DMS153 treated with DMSO at 0.1 percent for 48 hours (cell line): ENCODE measurements around the gene GUK1.
"Not testable (repeated sequence)": the region's sequence is repeated elsewhere in the genome, so short reads cannot be mapped to it uniquely, and the experiment has no call there.

Experiments
- DNase-seq: peaks from one replicate; lab custom pipeline; 2025; ENCODE audit not compliant: unreplicated experiment; lab: John Stamatoyannopoulos, UW

Gene GUK1

DNA sequence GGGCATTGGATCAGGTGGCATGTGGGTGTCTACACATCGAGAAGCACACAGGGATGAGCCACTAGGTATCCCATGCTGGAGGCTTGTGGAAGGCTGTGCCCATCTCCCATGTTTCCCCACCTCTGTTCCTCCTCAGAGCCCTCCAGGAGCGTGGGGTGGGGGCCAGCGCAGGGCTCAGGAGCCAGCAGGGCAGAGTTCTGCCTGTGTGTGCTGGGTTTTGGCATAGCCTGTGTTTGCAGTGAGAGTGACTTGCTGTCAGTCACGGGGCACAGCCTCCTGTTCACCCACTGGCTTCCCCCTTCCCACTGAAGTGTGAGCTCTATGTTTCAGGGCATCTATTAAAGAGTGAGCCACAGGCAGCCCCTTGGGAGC, 35.9 kb downstream of the GUK1 start:
- DNase-seq: no peak

GRCh38 chr1:228176461-228177182, 36.5 kb downstream of the GUK1 start:
- no peak for DNase-seq

DNA sequence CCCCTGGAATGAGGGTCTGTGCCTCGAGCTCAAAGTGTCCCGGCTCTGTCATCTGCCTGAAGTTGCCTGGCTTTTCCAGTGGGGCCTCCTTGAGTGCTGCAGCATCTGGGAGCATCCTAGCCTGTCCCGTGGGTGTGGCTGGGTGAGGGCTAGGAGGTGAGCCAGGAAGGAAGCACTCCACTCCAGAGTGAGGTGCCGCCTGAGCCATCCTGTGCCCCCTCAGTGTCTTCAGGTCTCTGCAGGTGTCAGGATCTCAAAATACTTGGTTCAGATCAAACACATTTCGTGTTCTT, 37.0 kb downstream of the GUK1 start:
- no peak for DNase-seq

DNA sequence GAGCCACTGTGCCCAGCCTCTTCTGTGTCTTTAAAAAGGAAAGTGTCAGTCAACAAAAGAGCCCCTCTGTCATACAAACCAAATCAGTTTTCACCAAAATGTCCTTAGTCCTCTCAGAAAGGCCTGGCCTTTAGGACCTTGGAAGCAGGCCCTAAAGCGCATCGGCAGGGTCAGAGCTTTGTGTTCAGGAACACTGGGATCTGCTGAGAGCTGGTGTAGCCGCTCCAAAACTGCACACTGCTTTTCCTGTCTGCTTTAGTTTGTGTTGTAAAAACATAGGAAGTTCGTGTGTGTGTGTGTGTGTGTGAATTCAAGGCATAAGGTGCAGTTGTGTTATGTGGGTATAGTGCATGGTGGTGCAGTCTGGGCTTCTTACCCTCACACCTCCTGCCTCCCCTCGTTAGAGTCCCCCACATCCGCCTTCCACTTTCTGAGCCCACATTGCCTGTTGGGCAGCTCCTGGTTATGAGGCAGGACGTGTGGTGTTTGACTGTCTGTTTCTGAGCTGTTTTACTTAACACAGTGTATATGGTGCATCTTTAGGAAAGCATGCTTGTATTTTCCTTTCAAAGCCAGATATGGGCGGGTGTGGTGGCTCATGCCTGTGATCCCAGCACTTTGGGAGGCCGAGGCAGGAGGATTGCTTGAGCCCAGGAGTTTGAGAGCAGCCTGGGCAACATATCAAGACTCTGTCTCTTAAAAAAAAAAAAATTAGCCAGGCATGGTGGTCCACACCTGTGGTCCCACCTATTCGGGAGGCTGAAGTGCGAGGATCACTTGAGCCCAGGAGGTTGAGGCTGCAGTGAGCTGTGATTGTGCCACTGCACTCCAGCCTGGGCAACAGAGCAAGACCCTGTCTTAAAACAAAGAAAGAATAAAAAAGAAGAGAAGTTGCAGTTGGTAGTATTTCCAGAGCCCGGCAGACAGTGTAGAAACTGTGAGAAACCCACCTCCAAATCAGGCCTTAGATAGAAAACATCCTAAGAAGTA, 37.9 kb downstream of the GUK1 start:
- DNase-seq: no peak

DNA sequence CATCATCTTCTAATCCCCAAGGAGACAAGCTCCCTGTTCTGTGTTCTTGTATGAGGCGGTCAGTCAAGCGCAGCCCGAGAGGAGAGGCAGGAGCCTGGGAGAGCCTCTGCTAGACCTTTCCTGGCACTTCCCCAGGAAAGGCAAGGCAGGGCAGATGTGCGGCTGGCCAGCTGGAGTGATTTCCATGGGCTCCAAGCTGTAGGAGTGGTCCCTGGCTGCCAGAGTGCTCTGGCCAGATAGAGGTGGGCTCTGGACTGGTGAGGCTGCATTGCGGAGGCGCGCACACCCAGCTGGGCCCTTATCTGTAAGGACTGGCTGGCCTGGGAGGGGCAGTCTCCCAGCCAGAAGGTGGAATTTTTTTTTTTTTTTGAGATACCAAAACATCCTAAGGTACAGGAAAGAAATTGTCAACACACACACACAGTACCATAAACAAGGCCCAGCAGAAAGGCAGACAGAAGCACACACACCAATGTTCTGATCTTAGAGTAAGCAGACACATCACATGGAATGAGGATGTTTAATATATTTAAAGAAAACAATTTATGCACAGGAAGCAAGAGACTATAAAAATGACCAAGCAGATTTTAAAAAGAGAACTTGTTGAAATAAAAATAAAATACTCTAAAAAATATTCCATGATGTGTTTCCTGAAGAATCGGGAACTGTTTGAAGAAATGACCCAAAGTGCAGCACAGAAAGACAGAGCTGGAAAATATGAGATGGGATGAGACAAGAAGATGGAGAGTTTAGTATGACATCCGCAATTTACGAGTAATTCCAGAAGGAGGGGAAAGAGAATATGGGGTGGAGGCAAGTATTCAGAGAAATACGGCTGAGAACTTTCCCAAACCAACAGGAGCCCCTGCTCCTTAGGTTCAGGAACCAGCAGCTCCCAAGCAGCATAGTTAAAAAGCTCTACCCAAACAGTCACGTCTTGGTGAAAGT, 38.9 kb downstream of the GUK1 start:
- DNase-seq: no peak

DNA sequence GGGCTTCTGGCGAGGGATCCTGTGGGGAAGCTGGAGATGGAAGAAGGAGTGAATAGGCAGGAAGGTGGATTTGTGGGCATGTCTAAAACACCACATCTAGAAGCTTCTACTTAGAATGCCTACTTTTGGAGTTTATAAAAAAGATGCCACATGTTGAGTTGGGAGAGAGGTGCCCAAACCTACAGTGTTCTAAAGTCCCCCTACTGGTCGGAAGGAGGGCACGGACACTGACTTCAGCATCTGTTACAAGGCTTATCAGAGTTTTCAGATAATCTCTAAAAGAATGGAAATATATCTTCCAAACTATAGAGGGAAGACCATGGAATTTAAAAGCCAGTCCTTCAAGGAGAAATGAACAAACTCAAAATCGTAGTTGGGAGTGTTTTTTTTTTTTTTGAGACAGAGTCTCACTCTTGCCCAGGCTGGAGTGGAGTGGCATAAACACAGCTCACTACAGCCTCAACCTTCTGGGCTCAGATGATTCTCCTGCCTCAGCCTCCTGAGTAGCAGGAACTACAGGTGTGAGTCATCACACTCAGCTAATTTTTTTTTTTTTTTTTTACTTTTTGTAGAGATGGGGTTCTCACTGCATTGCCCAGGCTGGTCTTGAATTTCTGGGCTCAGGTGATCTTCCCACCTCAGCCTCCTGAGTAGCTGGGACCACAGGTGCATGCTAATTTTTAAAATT, 40.3 kb downstream of the GUK1 start:
- DNase-seq: no peak

DNA sequence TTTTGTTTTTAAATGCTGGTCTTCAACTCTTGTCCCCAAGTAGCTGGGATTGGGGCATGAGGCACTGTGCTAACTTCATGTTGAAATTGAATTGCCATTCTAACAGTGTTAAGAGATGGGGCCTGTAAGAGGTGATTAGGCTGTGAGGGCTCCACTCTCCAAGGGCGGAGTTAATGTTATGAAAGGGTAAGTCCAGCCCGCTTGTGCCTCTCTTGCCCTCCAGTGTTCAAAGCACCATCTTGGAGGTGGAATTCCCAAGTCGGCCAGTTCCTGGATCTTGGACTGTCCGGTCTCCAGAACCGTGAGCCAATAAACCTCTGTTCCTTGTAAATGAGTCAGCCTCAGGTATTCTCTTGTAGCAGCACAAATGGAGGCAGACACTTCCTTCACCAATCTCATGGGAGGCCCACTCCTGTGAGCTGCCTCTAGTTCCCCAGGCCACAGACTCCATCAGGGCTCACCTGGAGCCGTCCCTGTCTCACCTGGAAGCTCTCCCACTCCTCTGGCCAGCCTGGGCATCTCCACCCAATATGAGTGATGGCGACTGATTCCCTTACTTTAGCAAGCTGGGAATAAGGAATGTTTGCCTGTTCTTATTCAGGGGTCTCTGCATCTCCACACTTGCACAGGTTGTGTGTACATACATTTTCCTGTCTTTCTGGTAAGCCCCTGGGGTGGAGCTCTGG, 41.0 kb downstream of the GUK1 start:
- DNase-seq: no peak

DNA sequence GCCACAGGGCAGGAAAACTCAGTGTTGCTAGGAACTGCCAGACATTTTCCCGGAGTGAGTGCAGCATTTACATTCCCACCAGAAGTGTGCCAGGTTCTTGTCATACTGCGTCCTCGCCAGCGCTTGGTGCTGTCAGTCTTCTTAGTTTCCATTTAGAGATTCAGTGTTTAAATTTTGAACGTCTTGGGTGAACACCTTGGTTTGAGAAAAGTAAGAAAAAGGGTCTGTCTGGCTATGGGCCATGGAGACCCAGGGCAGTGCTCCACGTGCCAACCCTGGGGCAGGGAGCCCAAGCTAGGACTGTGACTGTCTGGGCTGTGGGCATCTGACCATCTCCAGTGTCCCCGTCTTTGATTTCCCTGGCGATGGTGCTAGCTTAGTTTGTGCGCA, 41.6 kb downstream of the GUK1 start:
- DNase-seq: no peak

DNA sequence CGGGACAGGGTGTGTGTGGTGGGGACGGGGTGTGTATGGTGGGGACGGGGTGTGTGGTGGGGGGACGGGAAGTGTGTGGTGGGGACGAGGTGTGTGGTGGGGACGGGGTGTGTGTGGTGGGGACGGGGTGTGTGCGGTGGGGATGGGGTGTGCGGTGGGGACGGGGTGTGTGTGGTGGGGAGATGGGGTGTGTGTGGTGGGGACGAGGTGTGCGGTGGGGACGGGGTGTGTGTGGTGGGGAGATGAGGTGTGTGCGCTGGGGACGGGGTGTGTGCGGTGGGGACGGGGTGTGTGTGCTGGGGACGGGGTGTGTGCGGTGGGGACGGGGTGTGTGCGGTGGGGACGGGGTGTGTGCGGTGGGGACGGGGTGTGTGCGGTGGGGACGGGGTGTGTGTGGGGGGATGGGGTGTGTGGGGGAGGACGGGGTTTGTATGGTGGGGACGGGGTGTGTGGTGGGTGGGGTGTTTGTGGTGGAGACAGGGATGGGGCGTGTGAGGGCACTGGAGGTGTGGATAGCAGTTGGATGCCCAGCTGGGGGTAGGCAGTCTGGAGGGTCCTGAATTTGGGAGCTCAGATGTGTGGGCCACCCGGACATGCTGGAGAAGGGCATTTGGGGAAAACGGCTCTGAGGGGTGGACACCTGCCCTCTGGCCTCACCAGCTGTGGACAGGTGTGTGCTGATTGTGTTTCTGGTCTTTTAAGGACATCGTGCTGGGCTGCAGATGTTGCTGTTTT, 42.4 kb downstream of the GUK1 start:
- no peak for DNase-seq

DNA sequence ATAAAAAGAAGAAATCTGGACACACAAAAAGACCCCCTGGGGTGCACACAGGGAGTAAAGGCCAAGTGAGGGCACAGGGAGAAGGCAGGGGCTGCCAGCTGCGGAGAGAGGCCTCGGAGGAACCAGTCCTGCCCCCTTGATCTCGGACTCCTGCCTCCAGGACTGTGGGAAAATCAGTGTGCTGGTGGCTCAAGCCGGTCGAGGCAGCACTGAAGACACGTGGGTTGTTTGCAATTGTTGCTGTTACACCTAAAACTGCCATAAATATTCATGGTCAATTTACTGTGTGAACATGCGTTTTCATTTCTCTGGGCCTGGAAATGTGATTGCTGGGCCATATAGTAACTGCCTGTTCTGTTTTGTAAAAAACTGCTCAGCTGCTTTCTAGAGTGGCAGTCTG, 44.1 kb downstream of the GUK1 start:
- no peak for DNase-seq

DNA sequence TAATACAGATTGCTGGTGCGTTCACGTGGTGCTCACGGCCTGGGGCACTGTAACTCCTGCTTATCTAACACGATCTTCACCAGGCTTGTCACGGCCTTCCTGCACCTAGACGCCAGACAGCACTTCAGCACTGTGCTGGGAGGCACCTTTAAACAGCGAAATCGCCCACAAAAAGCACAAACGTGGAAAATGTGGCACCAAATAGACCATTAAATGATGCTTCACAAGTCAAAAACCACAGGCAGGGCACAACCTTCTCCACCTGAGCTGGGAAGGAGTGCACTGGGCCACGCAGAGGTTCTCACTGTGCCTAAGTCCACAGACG, 45.5 kb downstream of the GUK1 start:
- DNase-seq: no peak

DNA sequence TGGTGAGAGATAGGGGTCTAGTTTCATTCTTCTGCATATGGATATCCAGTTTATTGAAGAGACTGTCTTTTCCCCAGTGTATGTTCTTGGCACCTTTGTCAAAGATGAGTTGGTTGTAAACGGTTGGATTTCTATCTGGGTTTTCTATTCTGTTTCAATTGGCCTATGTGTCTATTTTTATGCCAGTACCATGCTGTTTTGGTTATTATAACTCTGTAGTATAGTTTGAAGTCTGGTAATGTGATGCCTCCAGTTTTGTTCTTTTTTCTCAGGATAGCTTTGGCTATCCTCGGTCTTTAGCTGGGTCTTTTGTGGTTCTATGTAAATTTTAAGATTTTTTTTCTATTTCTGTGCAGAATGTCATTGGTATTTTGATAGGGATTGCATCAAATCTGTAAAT, 48.2 kb downstream of the GUK1 start:
- not testable (repeated sequence) for DNase-seq

GRCh38 chr1:228190182-228190581, 50.1 kb downstream of the GUK1 start:
- DNase-seq: no peak

DNA sequence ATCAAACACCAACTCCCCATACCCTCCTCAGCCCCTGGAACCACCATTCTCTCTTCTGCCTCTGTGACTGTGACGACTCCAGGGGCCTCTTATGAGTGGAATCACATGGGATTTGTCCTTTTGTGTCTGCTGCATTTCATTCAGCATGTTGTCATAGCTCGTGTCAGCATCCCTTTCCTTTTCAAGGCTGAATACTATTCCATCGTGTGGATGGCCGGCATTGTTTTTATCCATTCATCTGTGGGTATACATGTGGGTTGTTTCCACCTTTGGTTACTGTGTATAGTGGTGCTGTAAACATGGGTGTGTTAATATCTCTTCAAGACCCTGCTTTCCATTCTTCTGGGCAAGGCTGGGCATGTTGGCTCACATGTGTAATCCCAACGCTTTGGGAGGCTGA, 50.7 kb downstream of the GUK1 start:
- DNase-seq: no peak

GRCh38 chr1:228194436-228194835, 54.4 kb downstream of the GUK1 start:
- no peak for DNase-seq

GRCh38 chr1:228194921-228195812, 55.1 kb downstream of the GUK1 start:
- DNase-seq: no peak

GRCh38 chr1:228197555-228198147, 57.6 kb downstream of the GUK1 start:
- DNase-seq: no peak
